Suprapubic skin (tissue), 3 donors: ENCODE data around the gene UTP3.

Experiments
- POLR2A ChIP-seq, 2 donors: fragments of 450-650 bp; IDR thresholded peaks; one replicate each; pipeline ENCODE4 v1.6.1; 2017; ENCODE audit warnings: antibody characterized with exemption in 2 of 2, mild to moderate bottlenecking in 2 of 2, moderate library complexity in 2 of 2
- TF ChIP-seq, protein P1 (sequence below), 2 donors: fragments of 200-600 bp in 1 of 2; fragments of 450-650 bp in 1 of 2; sonication (generic) in 1 of 2; IDR thresholded peaks; one replicate each; pipeline ENCODE4 v1.5.1; 2016 to 2019; ENCODE audit warnings: antibody characterized with exemption in 2 of 2, mild to moderate bottlenecking in 1 of 2, moderate library complexity in 1 of 2

DNA sequence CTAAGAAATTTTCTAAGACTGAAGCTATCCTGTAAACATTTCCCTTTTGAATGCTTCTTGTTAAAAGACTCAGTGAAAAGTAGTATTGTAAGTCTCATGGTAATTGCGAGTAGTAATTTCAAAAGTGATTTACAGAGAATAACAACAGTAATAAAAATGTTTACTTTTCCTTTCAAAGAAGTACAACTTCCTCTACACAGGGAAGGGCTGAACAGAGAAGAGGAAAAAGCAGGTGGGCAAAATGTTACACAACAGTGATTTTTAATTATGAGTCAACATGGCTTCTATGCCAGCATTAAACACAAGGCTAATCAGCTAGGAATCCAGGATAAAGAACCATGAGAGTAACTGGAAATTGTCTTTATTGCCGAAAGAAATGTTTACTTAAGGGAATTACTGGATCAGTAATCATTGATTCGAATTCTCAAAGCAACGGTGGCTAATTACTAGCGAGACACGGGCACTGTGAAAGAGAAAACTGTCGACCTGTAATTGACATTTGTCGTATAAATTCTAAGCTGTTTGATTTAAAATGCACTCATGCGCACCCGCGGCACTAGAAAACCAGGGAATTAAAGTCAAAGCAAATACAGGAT lies 15.4 kb downstream of the UTP3 start:
- TF ChIP-seq, protein P1, sequence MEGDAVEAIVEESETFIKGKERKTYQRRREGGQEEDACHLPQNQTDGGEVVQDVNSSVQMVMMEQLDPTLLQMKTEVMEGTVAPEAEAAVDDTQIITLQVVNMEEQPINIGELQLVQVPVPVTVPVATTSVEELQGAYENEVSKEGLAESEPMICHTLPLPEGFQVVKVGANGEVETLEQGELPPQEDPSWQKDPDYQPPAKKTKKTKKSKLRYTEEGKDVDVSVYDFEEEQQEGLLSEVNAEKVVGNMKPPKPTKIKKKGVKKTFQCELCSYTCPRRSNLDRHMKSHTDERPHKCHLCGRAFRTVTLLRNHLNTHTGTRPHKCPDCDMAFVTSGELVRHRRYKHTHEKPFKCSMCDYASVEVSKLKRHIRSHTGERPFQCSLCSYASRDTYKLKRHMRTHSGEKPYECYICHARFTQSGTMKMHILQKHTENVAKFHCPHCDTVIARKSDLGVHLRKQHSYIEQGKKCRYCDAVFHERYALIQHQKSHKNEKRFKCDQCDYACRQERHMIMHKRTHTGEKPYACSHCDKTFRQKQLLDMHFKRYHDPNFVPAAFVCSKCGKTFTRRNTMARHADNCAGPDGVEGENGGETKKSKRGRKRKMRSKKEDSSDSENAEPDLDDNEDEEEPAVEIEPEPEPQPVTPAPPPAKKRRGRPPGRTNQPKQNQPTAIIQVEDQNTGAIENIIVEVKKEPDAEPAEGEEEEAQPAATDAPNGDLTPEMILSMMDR (IDR thresholded peaks at IDR 0.05) = no peak
- TF ChIP-seq POLR2A (IDR thresholded peaks at IDR 0.05) = no peak
